Endothelial cell of umbilical vein (primary cell): ENCODE results near the gene TECPR2.

Source experiments
- CTCF ChIP-seq, 2 donors: IDR thresholded peaks; 1 replicate in 1 of 2; 2 replicates in 1 of 2; pipeline ENCODE4 v1.5.1; 2011; ENCODE audit warnings: low read length in 2 of 2, mild to moderate bottlenecking in 2 of 2, moderate library complexity in 2 of 2, control low read depth in 1 of 2, inconsistent platforms in 1 of 2, low read depth in 1 of 2; ENCODE audit not compliant: insufficient read depth in 1 of 2; ENCODE audit errors: extremely low read depth in 1 of 2
- EZH2 ChIP-seq: IDR thresholded peaks from 2 replicates; pipeline ENCODE4 v1.6.1; 2012; ENCODE audit warnings: borderline replicate concordance, low read depth, mild to moderate bottlenecking, moderate library complexity, low read length, inconsistent platforms; ENCODE audit not compliant: severe bottlenecking
- MYC ChIP-seq: IDR thresholded peaks from one replicate; pipeline ENCODE4 v1.6.1; 2011; ENCODE audit warnings: mild to moderate bottlenecking, low read depth, low read length
- POLR2A ChIP-seq: IDR thresholded peaks from 2 replicates; pipeline ENCODE4 v1.6.1; 2012; ENCODE audit warnings: low read depth, mild to moderate bottlenecking, control low read depth, low read length

- TF ChIP-seq CTCF (IDR thresholded peaks at IDR 0.05; ENCODE audit: extremely low read depth in 1 of 2, insufficient read depth in 1 of 2, low read depth in 1 of 2, low read length in 2 of 2) (no peak), EZH2 (no peak), MYC (no peak), POLR2A (no peak)
Observed at GRCh38 chr14:102538602-102539543, 176.1 kb downstream of the TECPR2 start.
